Osteocyte (in vitro differentiated cells): ENCODE data around the gene CYS1. TPM values are rescaled to one million over a fixed set of nuclear protein-coding genes. Genes with fewer than 3 reads are reported as not detected.

Experiments
- DNase-seq: peaks from one replicate; pipeline ENCODE4 v3.0.0; 2021; ENCODE audit warnings: mixed read lengths; ENCODE audit not compliant: unreplicated experiment; ENCODE audit errors: extremely low spot score
- H3K27ac Mint-ChIP-seq: one replicate; pipeline ENCODE4 v1.8.0; 2021; ENCODE audit warnings: mild to moderate bottlenecking, mixed read lengths; ENCODE audit not compliant: unreplicated experiment
- H3K27me3 Mint-ChIP-seq: one replicate; pipeline ENCODE4 v1.8.0; 2021; ENCODE audit warnings: mixed read lengths; ENCODE audit not compliant: unreplicated experiment
- H3K36me3 Mint-ChIP-seq: one replicate; pipeline ENCODE4 v1.8.0; 2021; ENCODE audit warnings: mixed read lengths; ENCODE audit not compliant: unreplicated experiment
- H3K4me1 Mint-ChIP-seq: one replicate; pipeline ENCODE4 v1.8.0; 2021; ENCODE audit warnings: mixed read lengths; ENCODE audit not compliant: unreplicated experiment
- H3K4me3 Mint-ChIP-seq: one replicate; pipeline ENCODE4 v1.8.0; 2021; ENCODE audit warnings: mild to moderate bottlenecking, moderate library complexity, mixed read lengths; ENCODE audit not compliant: unreplicated experiment
- H3K9me3 Mint-ChIP-seq: one replicate; pipeline ENCODE4 v1.8.0; 2021; ENCODE audit warnings: mixed read lengths; ENCODE audit not compliant: unreplicated experiment
- total RNA-seq: library from RNA; stranded (reverse); gene quantifications from 2 replicates; pipeline ENCODE4 v1.2.1, GENCODE V29; 2021
- TF ChIP-seq, protein P1 (sequence below): fragments of 200-600 bp; sonication (generic); IDR thresholded peaks from 2 replicates; pipeline ENCODE4 v1.5.0; 2021; ENCODE audit warnings: antibody characterized with exemption, mild to moderate bottlenecking, moderate library complexity

The CYS1 gene
- total RNA-seq, 1 donor from 2014 or later = 5.5 TPM

- H3K4me3 Mint-ChIP-seq = no peak overlapping the region
- H3K9me3 Mint-ChIP-seq = no peaks in the 10 kb centered on the region
- DNase-seq = no peak
- H3K36me3 Mint-ChIP-seq = peaks cover 5% of the 10 kb centered on the region
- no peak overlapping the region for H3K27ac Mint-ChIP-seq
- TF ChIP-seq, protein P1, sequence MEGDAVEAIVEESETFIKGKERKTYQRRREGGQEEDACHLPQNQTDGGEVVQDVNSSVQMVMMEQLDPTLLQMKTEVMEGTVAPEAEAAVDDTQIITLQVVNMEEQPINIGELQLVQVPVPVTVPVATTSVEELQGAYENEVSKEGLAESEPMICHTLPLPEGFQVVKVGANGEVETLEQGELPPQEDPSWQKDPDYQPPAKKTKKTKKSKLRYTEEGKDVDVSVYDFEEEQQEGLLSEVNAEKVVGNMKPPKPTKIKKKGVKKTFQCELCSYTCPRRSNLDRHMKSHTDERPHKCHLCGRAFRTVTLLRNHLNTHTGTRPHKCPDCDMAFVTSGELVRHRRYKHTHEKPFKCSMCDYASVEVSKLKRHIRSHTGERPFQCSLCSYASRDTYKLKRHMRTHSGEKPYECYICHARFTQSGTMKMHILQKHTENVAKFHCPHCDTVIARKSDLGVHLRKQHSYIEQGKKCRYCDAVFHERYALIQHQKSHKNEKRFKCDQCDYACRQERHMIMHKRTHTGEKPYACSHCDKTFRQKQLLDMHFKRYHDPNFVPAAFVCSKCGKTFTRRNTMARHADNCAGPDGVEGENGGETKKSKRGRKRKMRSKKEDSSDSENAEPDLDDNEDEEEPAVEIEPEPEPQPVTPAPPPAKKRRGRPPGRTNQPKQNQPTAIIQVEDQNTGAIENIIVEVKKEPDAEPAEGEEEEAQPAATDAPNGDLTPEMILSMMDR = no peak
- H3K27me3 Mint-ChIP-seq = peaks cover 28% of the 10 kb centered on the region
- peaks cover 29% of the 10 kb centered on the region for H3K4me1 Mint-ChIP-seq
Observed at GRCh38 chr2:10078001-10078400, 2.2 kb downstream of the CYS1 start.

- TF ChIP-seq, protein P1 = no peak
- no peak for DNase-seq
- H3K9me3 Mint-ChIP-seq = no peaks in the 10 kb centered on the region
- H3K27ac Mint-ChIP-seq = no peak overlapping the region
- no peak overlapping the region for H3K4me3 Mint-ChIP-seq
- H3K4me1 Mint-ChIP-seq = peaks cover 30% of the 10 kb centered on the region
- H3K27me3 Mint-ChIP-seq = peaks cover 27% of the 10 kb centered on the region
- peaks cover 5% of the 10 kb centered on the region for H3K36me3 Mint-ChIP-seq
Observed at GRCh38 chr2:10076988-10077527, 3.2 kb downstream of the CYS1 start.

DNA sequence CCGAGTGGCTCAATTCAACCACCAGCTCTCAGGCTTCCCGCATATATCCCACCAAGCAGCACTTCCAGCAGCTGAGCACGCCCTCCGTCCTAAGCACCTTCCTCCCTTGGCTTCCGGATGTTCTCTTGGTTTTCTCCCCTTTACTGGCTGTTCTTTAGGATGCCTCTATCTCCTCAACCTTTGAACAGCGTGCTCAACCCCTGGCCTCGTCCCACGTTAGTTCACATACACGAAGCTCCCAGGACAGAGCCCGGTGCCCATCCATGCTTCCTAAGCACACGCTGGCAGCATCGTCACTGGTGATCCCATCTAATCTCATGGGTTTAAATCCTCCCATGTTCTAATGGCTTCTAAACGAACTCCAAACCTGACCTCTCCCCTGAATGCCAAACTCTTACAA lies 3.7 kb downstream of the CYS1 start:
- Mint-ChIP-seq H3K36me3 (peaks cover 5% of the 10 kb centered on the region), H3K27ac (no peak overlapping the region), H3K9me3 (no peaks in the 10 kb centered on the region), H3K4me1 (peaks cover 30% of the 10 kb centered on the region), H3K4me3 (no peak overlapping the region), H3K27me3 (peaks cover 24% of the 10 kb centered on the region)
- TF ChIP-seq, protein P1 = no peak
- no peak for DNase-seq

DNA sequence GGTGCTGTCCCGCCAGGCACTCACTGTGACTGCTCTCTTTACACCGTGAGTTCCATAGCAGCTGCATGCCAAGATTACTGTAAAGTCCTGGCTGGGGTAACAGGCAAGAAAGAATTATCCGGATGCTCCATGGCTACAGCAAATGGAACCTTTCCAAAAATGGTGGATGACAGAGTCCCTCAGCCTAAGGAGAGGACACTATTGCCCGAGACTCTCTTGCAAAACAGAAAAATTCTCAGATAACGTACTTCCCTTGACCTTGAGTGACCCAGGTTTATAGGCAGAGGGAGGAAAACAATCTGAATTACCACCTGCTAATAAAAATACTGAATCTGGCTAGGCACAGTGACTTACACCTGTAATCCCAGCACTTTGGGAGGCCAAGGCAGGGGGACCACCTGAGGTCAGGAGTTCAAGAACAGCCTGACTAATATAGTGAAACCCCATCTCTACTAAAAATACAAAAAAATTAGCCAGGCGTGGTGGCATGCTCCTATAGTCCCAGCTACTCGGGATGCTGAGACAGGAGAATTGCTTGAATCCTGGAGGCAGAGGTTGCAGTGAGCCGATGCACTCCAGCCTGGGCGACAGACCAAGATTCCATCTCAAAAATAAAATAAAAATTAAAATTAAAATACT lies 4.5 kb downstream of the CYS1 start:
- TF ChIP-seq, protein P1 = no peak
- peaks cover 18% of the 10 kb centered on the region for H3K27me3 Mint-ChIP-seq

DNA sequence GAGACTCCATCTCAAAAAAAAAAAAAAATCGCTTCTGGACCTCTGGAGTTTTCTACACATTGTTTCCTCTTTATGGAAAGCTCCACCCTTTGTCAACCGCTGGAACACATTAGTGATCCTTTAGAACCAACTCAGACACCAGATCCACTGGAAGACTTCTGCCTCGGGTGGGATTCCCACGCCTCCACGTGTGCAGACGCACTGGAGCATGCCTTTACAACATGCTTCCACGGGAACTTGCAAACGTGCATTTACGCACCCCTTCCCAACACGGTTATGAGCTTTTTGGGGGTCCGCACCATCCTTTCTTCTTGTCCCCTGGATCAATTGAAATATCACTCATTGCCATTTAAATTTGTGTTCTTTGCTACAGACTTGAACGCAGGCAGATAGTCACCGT lies 5.1 kb downstream of the CYS1 start:
- H3K9me3 Mint-ChIP-seq = no peaks in the 10 kb centered on the region
- DNase-seq = no peak
- peaks cover 5% of the 10 kb centered on the region for H3K36me3 Mint-ChIP-seq
- H3K27me3 Mint-ChIP-seq = peaks cover 18% of the 10 kb centered on the region
- peaks cover 24% of the 10 kb centered on the region for H3K4me1 Mint-ChIP-seq
- H3K4me3 Mint-ChIP-seq = no peak overlapping the region
- H3K27ac Mint-ChIP-seq = no peak overlapping the region
- TF ChIP-seq, protein P1 = no peak

More for the DNA sequence above, 4.5 kb downstream of the CYS1 start:
- Mint-ChIP-seq H3K27ac (no peak overlapping the region), H3K4me1 (peaks cover 24% of the 10 kb centered on the region), H3K4me3 (no peak overlapping the region), H3K9me3 (no peaks in the 10 kb centered on the region), H3K36me3 (peaks cover 5% of the 10 kb centered on the region)
- no peak for DNase-seq
